CD4-positive, CD25-positive, alpha-beta regulatory T cell (primary cell): ENCODE data around the gene STIP1. TPM values are rescaled to one million over a fixed set of nuclear protein-coding genes. Genes with fewer than 3 reads are reported as not detected.

ENCODE experiments used
- ATAC-seq, 2 donors: fragments of 150-1000 bp; cut with Tn5 transposase; one replicate each; pipeline ENCODE4 v1.10.0; 2021; ENCODE audit warnings: low read depth in 2 of 2, moderate number of reproducible peaks in 2 of 2, moderate library complexity in 1 of 2
- DNase-seq, 3 donors: peaks; one replicate each; pipeline versions ENCODE4 v3.0.0 to v3.0.0-alpha.2; 2012 to 2022; ENCODE audit warnings: mixed read lengths in 1 of 3
- H3K27ac ChIP-seq: one replicate; pipeline ENCODE4 v1.7.0; 2013; ENCODE audit warnings: mild to moderate bottlenecking, low read length; ENCODE audit not compliant: insufficient read depth, poor library complexity, severe bottlenecking
- H3K27me3 ChIP-seq: one replicate; pipeline ENCODE4 v1.7.0; 2013; ENCODE audit warnings: low read length; ENCODE audit not compliant: control insufficient read depth, insufficient read depth
- H3K36me3 ChIP-seq: one replicate; pipeline ENCODE4 v1.7.0; 2013; ENCODE audit warnings: mild to moderate bottlenecking, low read length, moderate library complexity; ENCODE audit not compliant: control insufficient read depth, insufficient read depth
- H3K4me1 ChIP-seq: 2 replicates; pipeline ENCODE4 v1.7.0; 2013; ENCODE audit warnings: mild to moderate bottlenecking, low read length; ENCODE audit not compliant: insufficient read depth, control insufficient read depth, poor library complexity, severe bottlenecking
- H3K4me3 ChIP-seq: one replicate; pipeline ENCODE4 v1.7.0; 2013; ENCODE audit warnings: low read depth, mild to moderate bottlenecking, low read length, moderate library complexity
- H3K9me3 ChIP-seq, 2 experiments: 1 replicate in 1 of 2; 2 replicates in 1 of 2; pipeline ENCODE4 v1.7.0; 2013; ENCODE audit warnings: low read length in 2 of 2, mild to moderate bottlenecking in 1 of 2, moderate library complexity in 1 of 2; ENCODE audit not compliant: control insufficient read depth in 2 of 2
- H3K27ac Mint-ChIP-seq, 3 donors: one replicate each; pipeline ENCODE4 v1.8.0; 2020 to 2022; ENCODE audit warnings: mild to moderate bottlenecking in 3 of 3, mixed read lengths in 3 of 3, moderate library complexity in 2 of 3
- H3K27me3 Mint-ChIP-seq: one replicate; pipeline ENCODE4 v1.8.0; 2022; ENCODE audit warnings: mild to moderate bottlenecking, mixed read lengths
- H3K36me3 Mint-ChIP-seq: one replicate; pipeline ENCODE4 v1.8.0; 2020; ENCODE audit warnings: mixed read lengths
- H3K4me1 Mint-ChIP-seq, 4 donors: one replicate each; pipeline ENCODE4 v1.8.0; 2020 to 2022; ENCODE audit warnings: mixed read lengths in 4 of 4, mild to moderate bottlenecking in 1 of 4
- H3K4me3 Mint-ChIP-seq, 4 donors: one replicate each; pipeline ENCODE4 v1.8.0; 2020 to 2022; ENCODE audit warnings: mild to moderate bottlenecking in 4 of 4, mixed read lengths in 4 of 4, moderate library complexity in 3 of 4
- H3K9me3 Mint-ChIP-seq, 7 donors: one replicate each; pipeline ENCODE4 v1.8.0; 2020 to 2022; ENCODE audit warnings: mixed read lengths in 7 of 7, mild to moderate bottlenecking in 3 of 7, moderate library complexity in 2 of 7
- polyA plus RNA-seq, 4 donors: library from polyadenylated mRNA; unstranded; fragments of 300-500 nt; fragmentation: Illumina TruSeq; gene quantifications; one replicate each; pipeline ENCODE4 v1.2.3, GENCODE V29; 2021
- total RNA-seq: library from RNA; stranded (reverse); gene quantifications from one replicate; pipeline ENCODE4 v1.2.3, GENCODE V29; 2022

STIP1 gene
- total and polyA plus RNA-seq, 5 donors from 2014 or later, result 57.8 to 72.3 (median 64.1) TPM

DNA sequence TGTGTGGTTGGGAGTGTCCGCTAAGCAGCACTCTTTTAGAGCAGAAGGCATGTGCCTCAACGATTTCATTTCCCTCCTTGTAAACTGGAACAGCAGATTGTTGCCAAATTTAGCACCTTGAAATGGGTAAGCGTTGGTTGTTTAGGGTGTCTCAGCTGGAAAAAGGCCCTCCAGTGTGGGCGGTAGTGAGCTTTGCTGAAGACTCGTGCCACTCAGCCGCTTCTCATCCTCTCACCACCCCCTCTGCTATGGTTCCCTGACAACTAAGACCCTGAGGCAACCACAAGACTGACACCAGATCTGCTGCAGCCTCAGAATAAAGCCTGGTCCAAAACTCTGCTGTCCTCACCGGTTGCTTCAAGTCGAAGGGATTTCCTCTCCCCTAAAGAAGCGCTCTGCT, 10.7 kb downstream of the STIP1 start:
- no peaks in the 10 kb centered on the region for H3K27me3 Mint-ChIP-seq
- no peaks in the 10 kb centered on the region for H3K4me1 ChIP-seq
- peaks cover 83% of the 10 kb centered on the region for H3K36me3 ChIP-seq
- no peaks in the 10 kb centered on the region for H3K9me3 Mint-ChIP-seq
- H3K4me3 Mint-ChIP-seq, result no peak overlapping the region
- no peak overlapping the region for H3K27ac ChIP-seq
- ATAC-seq (no peak), DNase-seq (no peak)
- no peak overlapping the region for H3K4me3 ChIP-seq
- no peaks in the 10 kb centered on the region for H3K27me3 ChIP-seq
- no peaks in the 10 kb centered on the region for H3K9me3 ChIP-seq
- H3K4me1 Mint-ChIP-seq, result peaks cover 0 to 11% (median 8%) of the 10 kb centered on the region in 4 donors
- peaks cover 41% of the 10 kb centered on the region for H3K36me3 Mint-ChIP-seq
- peak overlapping the region in 2 of 3 donors; percentile 36 to 44 for H3K27ac Mint-ChIP-seq

DNA sequence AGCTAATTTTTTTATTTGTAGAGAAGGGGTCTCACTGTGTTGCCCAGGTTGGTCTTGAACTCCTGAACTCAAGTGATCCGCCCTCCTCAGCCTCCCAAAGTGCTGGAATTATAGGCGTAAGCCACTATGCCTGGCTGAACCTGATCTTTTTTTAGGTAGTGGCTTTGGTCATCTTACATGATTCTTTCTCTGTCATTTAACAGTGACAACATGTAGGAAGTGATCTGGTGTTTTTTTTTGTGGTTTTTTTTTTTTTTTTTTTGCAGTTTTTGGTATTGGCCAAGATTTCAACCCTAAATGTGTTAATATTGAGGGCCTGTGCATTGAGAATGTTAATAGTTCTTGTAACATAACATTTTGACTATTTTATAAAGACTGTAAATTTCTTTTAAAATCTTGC, 12.5 kb downstream of the STIP1 start:
- no peak overlapping the region for H3K27ac ChIP-seq
- Mint-ChIP-seq H3K4me1 (peaks cover 0 to 10% (median 7%) of the 10 kb centered on the region in 4 donors), H3K4me3 (no peak overlapping the region), H3K9me3 (no peaks in the 10 kb centered on the region), H3K27me3 (no peaks in the 10 kb centered on the region), H3K27ac (no peak overlapping the region), H3K36me3 (peaks cover 54% of the 10 kb centered on the region)
- no peaks in the 10 kb centered on the region for H3K9me3 ChIP-seq
- no peak overlapping the region for H3K4me3 ChIP-seq
- no peaks in the 10 kb centered on the region for H3K4me1 ChIP-seq
- H3K36me3 ChIP-seq, result peaks cover 89% of the 10 kb centered on the region
- ATAC-seq, result no peak
- no peak for DNase-seq
- no peaks in the 10 kb centered on the region for H3K27me3 ChIP-seq

DNA sequence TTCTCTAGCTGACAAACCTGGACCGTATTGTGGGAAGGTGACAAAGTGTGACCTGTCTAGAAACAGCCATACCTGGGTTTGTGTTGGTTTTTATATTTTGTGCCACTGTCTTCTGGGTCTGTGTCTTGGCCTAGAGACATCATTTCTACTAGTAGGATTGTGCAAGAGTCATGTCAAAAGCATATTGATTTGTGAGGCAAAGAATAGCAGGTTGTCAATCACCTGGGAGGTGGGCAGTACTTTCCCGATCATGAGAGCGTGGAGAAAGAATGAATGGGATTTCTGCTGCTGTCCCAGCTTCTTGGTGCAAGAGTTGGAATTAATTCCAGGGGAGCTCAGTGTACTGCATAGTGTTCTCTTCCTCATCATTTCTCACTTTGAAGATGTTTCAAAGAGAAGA, 15.6 kb downstream of the STIP1 start:
- H3K36me3 Mint-ChIP-seq, result peaks cover 42% of the 10 kb centered on the region
- H3K27ac Mint-ChIP-seq, result peak overlapping the region in 1 of 3 donors; percentile 67
- no peaks in the 10 kb centered on the region for H3K9me3 Mint-ChIP-seq

DNA sequence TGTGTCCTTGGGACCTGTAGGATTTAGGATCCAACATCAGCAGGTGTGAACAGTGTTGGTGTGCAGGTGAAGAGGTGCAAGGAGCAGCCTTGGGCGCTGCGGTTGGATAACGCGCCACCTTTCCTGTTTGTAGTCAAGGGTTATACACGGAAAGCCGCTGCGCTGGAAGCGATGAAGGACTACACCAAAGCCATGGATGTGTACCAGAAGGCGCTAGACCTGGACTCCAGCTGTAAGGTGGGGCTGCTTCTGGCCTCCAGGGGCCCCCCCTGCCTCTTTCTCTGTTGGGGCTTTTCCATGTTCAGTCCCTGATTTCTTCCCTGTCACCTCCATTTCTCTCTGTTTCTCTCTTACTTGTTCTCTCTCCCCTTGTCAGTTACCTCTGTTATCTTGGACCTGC, 17.0 kb downstream of the STIP1 start:
- Histone ChIP-seq H3K27ac (no peak overlapping the region), H3K9me3 (no peaks in the 10 kb centered on the region), H3K27me3 (no peaks in the 10 kb centered on the region), H3K4me3 (no peak overlapping the region), H3K36me3 (peaks cover 52% of the 10 kb centered on the region), H3K4me1 (peaks cover 30% of the 10 kb centered on the region)
- H3K36me3 Mint-ChIP-seq, result peaks cover 31% of the 10 kb centered on the region
- H3K4me3 Mint-ChIP-seq, result no peak overlapping the region
- ATAC-seq (no peak), DNase-seq (no peak)
- peaks cover 6 to 39% (median 18%) of the 10 kb centered on the region in 4 donors for H3K4me1 Mint-ChIP-seq
- no peaks in the 10 kb centered on the region for H3K27me3 Mint-ChIP-seq
- no peaks in the 10 kb centered on the region for H3K9me3 Mint-ChIP-seq
- H3K27ac Mint-ChIP-seq, result peak overlapping the region in 1 of 3 donors; percentile 83

More for the DNA sequence above, 15.6 kb downstream of the STIP1 start:
- Mint-ChIP-seq H3K27me3 (no peaks in the 10 kb centered on the region), H3K4me3 (peak overlapping the region in 1 of 4 donors; percentile 41), H3K4me1 (peaks cover 6 to 31% (median 16%) of the 10 kb centered on the region in 4 donors)
- Histone ChIP-seq H3K27ac (no peak overlapping the region), H3K9me3 (no peaks in the 10 kb centered on the region), H3K4me1 (peaks cover 19% of the 10 kb centered on the region), H3K36me3 (peaks cover 66% of the 10 kb centered on the region), H3K4me3 (no peak overlapping the region), H3K27me3 (no peaks in the 10 kb centered on the region)
- ATAC-seq (no peak), DNase-seq (no peak)

DNA sequence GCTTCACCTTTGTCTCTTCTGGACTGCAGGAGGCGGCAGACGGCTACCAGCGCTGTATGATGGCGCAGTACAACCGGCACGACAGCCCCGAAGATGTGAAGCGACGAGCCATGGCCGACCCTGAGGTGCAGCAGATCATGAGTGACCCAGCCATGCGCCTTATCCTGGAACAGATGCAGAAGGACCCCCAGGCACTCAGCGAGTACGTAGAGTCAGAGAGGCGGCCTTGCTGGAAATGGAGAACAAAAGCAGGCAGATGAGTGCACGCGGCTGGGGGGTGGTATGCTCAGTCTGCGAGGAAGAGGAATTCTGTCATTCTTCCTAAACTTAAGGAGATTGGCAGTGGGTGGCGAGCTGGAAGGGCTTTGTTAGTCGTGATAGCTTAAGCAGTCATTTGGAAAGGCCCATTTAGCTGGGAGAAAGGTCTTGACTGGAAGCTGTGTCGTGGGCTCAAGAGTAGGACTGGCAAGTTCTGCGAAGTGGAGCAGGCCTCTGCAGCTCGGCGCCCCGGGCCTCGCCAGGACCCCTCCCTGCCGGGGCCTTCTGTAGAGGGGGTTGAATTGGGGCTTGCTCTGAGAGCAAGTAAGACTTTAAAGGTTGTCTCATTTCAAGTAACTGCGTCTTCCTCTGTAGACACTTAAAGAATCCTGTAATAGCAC, 17.6 kb downstream of the STIP1 start:
- H3K27me3 Mint-ChIP-seq, result no peaks in the 10 kb centered on the region
- Histone ChIP-seq H3K27me3 (no peaks in the 10 kb centered on the region), H3K27ac (no peak overlapping the region), H3K36me3 (peaks cover 47% of the 10 kb centered on the region), H3K9me3 (no peaks in the 10 kb centered on the region), H3K4me3 (no peak overlapping the region), H3K4me1 (peaks cover 35% of the 10 kb centered on the region)
- peak overlapping the region in 1 of 4 donors; percentile 3 for H3K4me3 Mint-ChIP-seq
- peaks cover 31% of the 10 kb centered on the region for H3K36me3 Mint-ChIP-seq
- no peak for ATAC-seq
- no peaks in the 10 kb centered on the region for H3K9me3 Mint-ChIP-seq
- peak overlapping the region in 2 of 3 donors; percentile 78 to 83 for H3K27ac Mint-ChIP-seq
- DNase-seq, result no peak
- peaks cover 6 to 41% (median 19%) of the 10 kb centered on the region in 4 donors for H3K4me1 Mint-ChIP-seq

- Histone ChIP-seq H3K4me1 (peaks cover 40% of the 10 kb centered on the region), H3K27ac (peak overlapping the region; percentile 18), H3K4me3 (no peak overlapping the region), H3K9me3 (no peaks in the 10 kb centered on the region), H3K36me3 (peaks cover 48% of the 10 kb centered on the region), H3K27me3 (no peaks in the 10 kb centered on the region)
- Mint-ChIP-seq H3K27me3 (no peaks in the 10 kb centered on the region), H3K9me3 (no peaks in the 10 kb centered on the region), H3K4me3 (no peak overlapping the region), H3K4me1 (peaks cover 6 to 47% (median 21%) of the 10 kb centered on the region in 4 donors), H3K27ac (peak overlapping the region in 2 of 3 donors; percentile 83 to 89), H3K36me3 (peaks cover 31% of the 10 kb centered on the region)
- no peak for ATAC-seq
- no peak for DNase-seq
Observed at GRCh38 chr11:64204080-64204440, 18.1 kb downstream of the STIP1 start.

- H3K4me1 ChIP-seq, result peaks cover 41% of the 10 kb centered on the region
- DNase-seq (peak; percentile 71 to 86 (median 83)), ATAC-seq (peak; percentile 44 to 54)
- H3K4me3 Mint-ChIP-seq, result peak overlapping the region; percentile 80 to 87 (median 82)
- H3K36me3 ChIP-seq, result peaks cover 48% of the 10 kb centered on the region
- peaks cover 31% of the 10 kb centered on the region for H3K36me3 Mint-ChIP-seq
- H3K4me1 Mint-ChIP-seq, result peaks cover 6 to 50% (median 21%) of the 10 kb centered on the region in 4 donors
- H3K9me3 Mint-ChIP-seq, result no peaks in the 10 kb centered on the region
- no peak overlapping the region for H3K4me3 ChIP-seq
- no peaks in the 10 kb centered on the region for H3K9me3 ChIP-seq
- H3K27me3 ChIP-seq, result no peaks in the 10 kb centered on the region
- H3K27ac Mint-ChIP-seq, result peak overlapping the region; percentile 83 to 95 (median 89)
- H3K27ac ChIP-seq, result peak overlapping the region; percentile 18
- H3K27me3 Mint-ChIP-seq, result no peaks in the 10 kb centered on the region
Observed at GRCh38 chr11:64204464-64204989, 18.6 kb downstream of the STIP1 start.
